GM12864 (cell line): ENCODE results near the gene USP34.
"Not testable (repeated sequence)": the region's sequence is repeated elsewhere in the genome, so short reads cannot be mapped to it uniquely, and the experiment has no call there.

Experiments used
- DNase-seq: peaks from one replicate; pipeline ENCODE4 v3.0.0-alpha.2; 2011; ENCODE audit warnings: low read depth
- H3K4me3 ChIP-seq: 2 replicates; pipeline ENCODE4 v1.5.1; 2011; ENCODE audit warnings: mild to moderate bottlenecking, low read depth, low read length, control low read depth
- TF ChIP-seq, protein P1 (sequence below): IDR thresholded peaks from 2 replicates; pipeline ENCODE4 v1.5.1; 2011; ENCODE audit warnings: low read depth, mild to moderate bottlenecking, moderate library complexity, low read length, control low read depth, inconsistent platforms; ENCODE audit errors: missing control alignments

Gene USP34

DNA sequence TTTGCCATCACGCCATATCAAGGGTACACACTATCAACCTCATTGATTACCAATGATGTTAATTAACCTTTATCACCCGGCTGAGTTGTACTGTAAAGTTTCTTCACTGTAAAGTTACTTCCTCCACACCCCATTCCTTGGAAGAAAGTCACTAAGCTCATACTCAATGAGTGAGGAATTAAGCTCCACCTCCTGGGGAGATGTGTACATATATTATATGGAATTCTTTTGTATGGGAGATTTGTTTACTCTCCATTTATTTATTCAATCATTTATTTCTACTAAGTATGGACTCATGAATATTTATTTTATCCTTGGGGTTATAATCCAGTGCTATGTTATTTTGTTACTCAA, 252.1 kb downstream of the USP34 start:
- no peak overlapping the region for H3K4me3 ChIP-seq
- no peak for DNase-seq
- TF ChIP-seq, protein P1, sequence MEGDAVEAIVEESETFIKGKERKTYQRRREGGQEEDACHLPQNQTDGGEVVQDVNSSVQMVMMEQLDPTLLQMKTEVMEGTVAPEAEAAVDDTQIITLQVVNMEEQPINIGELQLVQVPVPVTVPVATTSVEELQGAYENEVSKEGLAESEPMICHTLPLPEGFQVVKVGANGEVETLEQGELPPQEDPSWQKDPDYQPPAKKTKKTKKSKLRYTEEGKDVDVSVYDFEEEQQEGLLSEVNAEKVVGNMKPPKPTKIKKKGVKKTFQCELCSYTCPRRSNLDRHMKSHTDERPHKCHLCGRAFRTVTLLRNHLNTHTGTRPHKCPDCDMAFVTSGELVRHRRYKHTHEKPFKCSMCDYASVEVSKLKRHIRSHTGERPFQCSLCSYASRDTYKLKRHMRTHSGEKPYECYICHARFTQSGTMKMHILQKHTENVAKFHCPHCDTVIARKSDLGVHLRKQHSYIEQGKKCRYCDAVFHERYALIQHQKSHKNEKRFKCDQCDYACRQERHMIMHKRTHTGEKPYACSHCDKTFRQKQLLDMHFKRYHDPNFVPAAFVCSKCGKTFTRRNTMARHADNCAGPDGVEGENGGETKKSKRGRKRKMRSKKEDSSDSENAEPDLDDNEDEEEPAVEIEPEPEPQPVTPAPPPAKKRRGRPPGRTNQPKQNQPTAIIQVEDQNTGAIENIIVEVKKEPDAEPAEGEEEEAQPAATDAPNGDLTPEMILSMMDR: no peak

DNA sequence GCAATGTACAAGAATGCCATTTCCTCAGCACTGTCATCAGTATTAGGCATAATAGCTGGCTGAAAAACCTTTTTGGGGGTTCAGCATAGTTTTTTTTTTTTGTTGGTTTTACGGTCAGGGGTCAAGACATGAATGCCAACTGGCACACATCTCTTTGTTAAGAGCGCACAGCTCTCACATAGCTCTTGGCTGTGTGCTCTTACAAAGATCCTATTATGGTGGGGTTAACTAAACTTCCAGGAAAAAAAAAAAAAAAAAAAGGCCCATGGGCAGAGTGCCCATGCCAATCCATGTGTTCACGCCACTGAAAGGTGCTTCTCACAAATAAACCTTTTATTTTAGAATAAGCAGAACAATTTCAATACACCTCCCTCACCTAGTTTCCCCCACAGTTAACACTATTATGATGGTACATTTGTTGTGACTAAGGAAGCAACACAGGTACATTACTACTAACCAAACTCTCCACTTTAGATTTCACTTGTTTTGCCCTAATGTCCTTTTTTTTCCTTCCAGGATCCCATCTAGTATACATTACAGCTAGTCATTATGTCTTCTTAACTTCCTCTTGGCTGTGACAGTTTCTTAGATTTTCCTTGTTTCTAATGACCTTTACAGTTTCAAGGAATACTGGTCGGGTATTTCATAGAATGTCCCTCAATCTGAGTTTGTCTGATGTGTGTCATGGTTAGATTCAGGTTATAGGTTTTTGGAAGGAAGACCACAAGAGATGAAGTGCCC, 252.6 kb downstream of the USP34 start:
- TF ChIP-seq, protein P1: no peak
- no peak overlapping the region for H3K4me3 ChIP-seq
- no peak for DNase-seq

DNA sequence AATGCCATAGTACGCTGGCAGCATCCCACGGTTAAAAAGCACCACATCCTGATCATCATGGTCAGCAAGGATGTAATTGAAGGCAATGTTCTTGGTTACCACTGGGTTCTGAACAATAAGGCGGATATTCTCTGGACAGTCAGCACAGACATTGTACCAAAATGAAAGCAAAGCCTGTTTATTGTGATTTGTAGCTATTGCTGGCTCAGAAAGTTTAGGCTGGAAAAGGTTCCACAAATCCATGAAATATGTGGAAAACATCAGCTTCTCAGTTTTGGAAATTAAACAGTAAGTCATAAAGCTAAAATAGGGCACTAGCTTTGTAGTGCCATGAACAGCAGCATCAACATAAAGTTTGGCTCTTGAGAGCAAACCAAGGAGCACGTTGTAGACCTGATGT, 256.7 kb downstream of the USP34 start:
- no peak for DNase-seq
- TF ChIP-seq, protein P1: no peak
- H3K4me3 ChIP-seq: no peak overlapping the region

DNA sequence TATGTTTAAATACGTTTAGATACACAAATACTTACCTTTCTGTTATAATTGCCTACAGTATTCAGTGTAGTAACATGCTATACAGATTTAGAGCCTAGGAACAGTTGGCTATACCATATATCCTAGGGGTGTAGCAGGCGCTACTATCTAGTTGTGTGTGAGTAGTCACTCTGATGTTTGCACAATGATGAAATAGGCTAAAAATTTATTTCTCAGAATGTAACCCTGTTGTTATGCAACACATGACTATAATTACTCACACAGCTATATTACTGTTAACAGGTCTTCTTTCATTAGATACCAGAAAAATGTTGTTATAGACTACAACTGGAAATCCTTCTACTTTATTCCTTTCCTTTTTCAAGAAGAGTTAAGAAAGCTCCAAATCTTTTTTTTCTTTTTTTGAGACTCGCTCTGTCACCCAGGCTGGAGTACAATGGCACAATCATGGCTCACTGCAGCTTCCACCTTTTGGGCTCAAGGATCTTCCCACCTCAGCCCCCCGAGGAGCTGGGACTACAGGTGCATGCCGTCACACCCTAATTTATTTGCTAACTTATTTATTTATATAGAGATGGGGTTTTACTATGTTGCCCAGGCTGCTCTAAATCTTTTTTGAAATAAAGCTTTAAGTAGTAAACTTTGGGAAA, 260.4 kb downstream of the USP34 start:
- TF ChIP-seq, protein P1: no peak

DNA sequence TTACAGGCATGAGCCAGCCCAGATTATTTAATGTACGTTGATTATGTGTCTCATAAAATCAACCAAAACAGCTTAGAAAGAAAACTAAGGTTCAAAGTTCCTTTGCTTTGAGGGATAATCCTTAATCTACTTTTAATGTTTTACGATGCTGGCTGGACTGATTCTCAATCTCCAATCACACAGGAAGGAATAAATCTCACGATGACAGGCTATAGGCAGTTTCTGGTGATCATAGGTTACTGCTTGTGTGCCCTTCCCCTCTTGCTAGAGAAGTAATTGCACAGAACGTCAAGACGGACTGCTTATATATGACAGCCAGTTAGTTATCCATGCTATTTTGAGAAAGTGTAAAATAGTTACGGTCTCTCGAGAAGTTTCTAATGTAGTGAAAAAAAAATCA, 265.8 kb downstream of the USP34 start:
- no peak overlapping the region for H3K4me3 ChIP-seq
- no peak for DNase-seq
- TF ChIP-seq, protein P1: no peak

More for the DNA sequence above, 260.4 kb downstream of the USP34 start:
- DNase-seq: no peak
- no peak overlapping the region for H3K4me3 ChIP-seq

DNA sequence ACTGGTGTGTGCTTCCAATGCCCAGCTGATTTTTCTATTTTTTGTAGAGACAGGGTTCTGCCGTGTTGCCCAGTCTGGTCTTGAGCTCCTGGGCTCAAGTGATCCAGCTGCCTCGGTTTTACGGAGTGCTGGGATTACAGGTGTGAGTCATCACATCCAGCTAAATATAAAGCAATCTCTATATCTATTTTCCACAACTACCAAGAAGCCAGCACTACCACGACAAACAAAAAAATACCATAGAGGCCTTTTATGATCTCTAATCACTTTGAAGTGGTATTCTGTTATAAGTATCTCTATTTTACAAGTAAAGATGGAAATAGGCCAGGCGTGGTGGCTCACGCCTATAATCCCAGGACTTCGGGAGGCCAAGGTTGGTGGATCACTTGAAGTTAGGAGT, 274.2 kb downstream of the USP34 start:
- DNase-seq: no peak
- H3K4me3 ChIP-seq: no peak overlapping the region
- TF ChIP-seq, protein P1: no peak

DNA sequence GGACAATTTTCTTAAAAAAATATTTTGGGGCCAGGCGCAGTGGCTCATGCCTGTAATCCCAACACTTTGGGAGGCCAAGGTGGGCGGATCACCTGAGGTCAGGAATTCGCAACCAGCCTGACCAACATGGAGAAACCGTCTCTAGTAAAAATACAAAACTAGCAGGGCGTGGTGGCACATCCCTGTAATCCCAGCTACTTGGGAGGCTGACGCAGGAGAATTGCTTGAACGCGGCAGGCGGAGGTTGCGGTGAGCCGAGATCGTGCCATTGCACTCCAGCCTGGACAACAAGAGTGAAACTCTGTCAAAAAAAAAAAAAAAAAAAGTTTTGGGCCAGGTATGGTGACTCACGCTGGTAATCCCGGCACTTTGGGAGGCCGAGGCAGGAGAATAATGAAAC, 276.2 kb downstream of the USP34 start:
- not testable (repeated sequence) for DNase-seq, H3K4me3 ChIP-seq
